ENCODE results near the gene PTPN9. TPM values are rescaled to one million over a fixed set of nuclear protein-coding genes. Genes with fewer than 3 reads are reported as not detected.

The PTPN9 gene
- total and polyA plus RNA-seq, 10 of the 15 experiments (the other 5 are each of a cell fraction or from before 2014, with no cell fraction given): 7.8 to 29.1 (median 18.5) TPM

GRCh38 chr15:75455424-75455981 lies 123.6 kb downstream of the PTPN9 start (continued):
- TF ChIP-seq HDGF (IDR thresholded peaks at IDR 0.05) (no peak), SP1 (IDR thresholded peaks at IDR 0.05; ENCODE audit: low read depth, low read length) (peak; percentile 51), MXI1 (IDR thresholded peaks at IDR 0.05; ENCODE audit: low read depth, low read length) (peak; percentile 43; the same call in 1 of the 2 replicates), EGR1 (IDR thresholded peaks at IDR 0.05; ENCODE audit: borderline replicate concordance in 1 of 2, low read depth in 2 of 2, low read length in 2 of 2) (peak in 1 of 2 experiments; percentile 64; a peak in 1 of 3 replicates), BCL11A (IDR thresholded peaks at IDR 0.05; ENCODE audit: low read depth, low read length) (0 out of 2 replicates have a peak, but pooled peaks have one; percentile 17), POLR2AphosphoS2 (IDR thresholded peaks at IDR 0.05; ENCODE audit: low read depth, low read length) (no peak), SRF (IDR thresholded peaks at IDR 0.05; ENCODE audit: low read depth in 2 of 2, low read length in 2 of 2) (no peak), SPI1 (IDR thresholded peaks at IDR 0.05; ENCODE audit: borderline replicate concordance, insufficient read depth, low read depth, low read length) (no peak), MTA3 (IDR thresholded peaks at IDR 0.05; ENCODE audit: borderline replicate concordance, low read length) (no peak), SIN3A (IDR thresholded peaks at IDR 0.05; ENCODE audit: low read depth, low read length) (0 out of 2 replicates have a peak, but pooled peaks have one; percentile 22), PKNOX1 (IDR thresholded peaks at IDR 0.05) (peak; percentile 93), CREM (IDR thresholded peaks at IDR 0.05; ENCODE audit: low read depth) (0 out of 2 replicates have a peak, but pooled peaks have one; percentile 8), LARP7 (IDR thresholded peaks at IDR 0.05) (peak; percentile 50; the same call in 1 of the 2 replicates), CEBPZ (IDR thresholded peaks at IDR 0.05; ENCODE audit: low read depth, low read length) (no peak), SREBF2 (IDR thresholded peaks at IDR 0.05; ENCODE audit: low read length) (no peak), TAF1 (IDR thresholded peaks at IDR 0.05; ENCODE audit: borderline replicate concordance, low read depth, low read length) (peak; percentile 46; the same call in 1 of the 2 replicates), RELA (IDR thresholded peaks at IDR 0.05; ENCODE audit: borderline replicate concordance, partially characterized antibody) (no peak), SIX5 (IDR thresholded peaks at IDR 0.05; ENCODE audit: low read depth, low read length, severe bottlenecking) (no peak)
